Measurements from ENCODE around the gene SH3GL3. TPM values are rescaled to one million over a fixed set of nuclear protein-coding genes. Genes with fewer than 3 reads are reported as not detected.

The SH3GL3 gene
- total RNA-seq, 1 donor from 2014 or later, result not detected

DNA sequence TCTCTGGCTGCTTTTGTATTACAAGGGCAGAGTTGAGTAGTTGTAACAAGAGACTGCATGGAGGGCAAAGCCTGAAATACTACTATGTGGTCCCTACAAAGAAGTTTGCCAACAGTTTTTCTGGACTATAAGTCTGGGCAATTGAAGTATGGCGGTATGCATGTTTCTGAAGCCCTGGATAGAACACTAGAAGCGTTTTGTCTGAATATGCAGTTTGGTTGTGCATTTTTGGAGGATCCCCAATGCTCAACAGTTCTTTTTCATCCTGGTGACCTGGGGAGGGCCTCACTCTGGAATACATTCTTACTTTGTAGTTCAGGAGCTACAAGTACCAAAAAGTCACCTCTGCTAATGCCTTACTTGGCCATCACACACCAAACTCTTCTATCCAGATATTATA lies 29.6 kb downstream of the SH3GL3 start:
- H3K4me1 Mint-ChIP-seq (ENCODE audit: low read depth), result peaks cover 3% of the 10 kb centered on the region
- H3K27ac Mint-ChIP-seq (ENCODE audit: unreplicated experiment), result no peak overlapping the region
- H3K36me3 Mint-ChIP-seq (ENCODE audit: low read depth), result no peaks in the 10 kb centered on the region
- TF ChIP-seq, protein P1, sequence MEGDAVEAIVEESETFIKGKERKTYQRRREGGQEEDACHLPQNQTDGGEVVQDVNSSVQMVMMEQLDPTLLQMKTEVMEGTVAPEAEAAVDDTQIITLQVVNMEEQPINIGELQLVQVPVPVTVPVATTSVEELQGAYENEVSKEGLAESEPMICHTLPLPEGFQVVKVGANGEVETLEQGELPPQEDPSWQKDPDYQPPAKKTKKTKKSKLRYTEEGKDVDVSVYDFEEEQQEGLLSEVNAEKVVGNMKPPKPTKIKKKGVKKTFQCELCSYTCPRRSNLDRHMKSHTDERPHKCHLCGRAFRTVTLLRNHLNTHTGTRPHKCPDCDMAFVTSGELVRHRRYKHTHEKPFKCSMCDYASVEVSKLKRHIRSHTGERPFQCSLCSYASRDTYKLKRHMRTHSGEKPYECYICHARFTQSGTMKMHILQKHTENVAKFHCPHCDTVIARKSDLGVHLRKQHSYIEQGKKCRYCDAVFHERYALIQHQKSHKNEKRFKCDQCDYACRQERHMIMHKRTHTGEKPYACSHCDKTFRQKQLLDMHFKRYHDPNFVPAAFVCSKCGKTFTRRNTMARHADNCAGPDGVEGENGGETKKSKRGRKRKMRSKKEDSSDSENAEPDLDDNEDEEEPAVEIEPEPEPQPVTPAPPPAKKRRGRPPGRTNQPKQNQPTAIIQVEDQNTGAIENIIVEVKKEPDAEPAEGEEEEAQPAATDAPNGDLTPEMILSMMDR (IDR thresholded peaks at IDR 0.05), result no peak
- no peak for DNase-seq (ENCODE audit: low spot score)
- no peaks in the 10 kb centered on the region for H3K27me3 Mint-ChIP-seq (ENCODE audit: low read depth)
- peaks cover 6% of the 10 kb centered on the region for H3K9me3 Mint-ChIP-seq (ENCODE audit: low read depth)
- H3K4me3 Mint-ChIP-seq (ENCODE audit: unreplicated experiment), result no peak overlapping the region

DNA sequence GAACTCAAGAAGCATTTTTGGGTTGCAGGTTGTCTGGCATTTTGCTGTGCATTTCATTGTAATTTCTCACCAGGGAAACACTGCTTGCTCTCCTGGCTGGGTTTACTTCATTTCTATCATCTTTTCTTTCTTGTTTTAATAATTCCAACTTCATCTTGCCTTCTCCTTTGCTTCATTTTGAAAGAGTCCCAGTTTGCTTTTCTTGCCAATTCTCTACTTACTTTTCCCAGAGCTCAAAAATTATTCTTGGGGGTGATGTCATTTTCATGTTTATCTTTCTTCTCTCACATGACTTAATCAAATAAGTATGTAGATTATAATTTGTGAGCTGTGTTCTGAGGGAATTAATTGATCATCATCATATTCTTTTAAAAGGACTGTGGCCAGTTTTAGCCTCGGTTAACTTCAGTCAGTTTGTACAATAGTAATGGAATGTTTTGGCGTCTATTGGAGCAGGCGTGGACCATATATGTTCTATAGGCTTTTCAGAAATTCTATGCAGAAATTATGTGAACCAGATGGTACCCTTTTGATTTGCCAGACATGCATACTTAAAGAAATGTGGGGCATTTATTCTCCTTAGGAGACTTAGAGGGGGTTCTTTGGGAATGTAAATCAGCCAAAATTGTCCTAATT lies 30.1 kb downstream of the SH3GL3 start:
- DNase-seq (ENCODE audit: low spot score), result no peak
- Mint-ChIP-seq H3K4me1 (ENCODE audit: low read depth) (peaks cover 3% of the 10 kb centered on the region), H3K27ac (ENCODE audit: unreplicated experiment) (no peak overlapping the region), H3K9me3 (ENCODE audit: low read depth) (peaks cover 3% of the 10 kb centered on the region), H3K4me3 (ENCODE audit: unreplicated experiment) (no peak overlapping the region), H3K36me3 (ENCODE audit: low read depth) (no peaks in the 10 kb centered on the region), H3K27me3 (ENCODE audit: low read depth) (no peaks in the 10 kb centered on the region)
- TF ChIP-seq, protein P1 (IDR thresholded peaks at IDR 0.05), result no peak

DNA sequence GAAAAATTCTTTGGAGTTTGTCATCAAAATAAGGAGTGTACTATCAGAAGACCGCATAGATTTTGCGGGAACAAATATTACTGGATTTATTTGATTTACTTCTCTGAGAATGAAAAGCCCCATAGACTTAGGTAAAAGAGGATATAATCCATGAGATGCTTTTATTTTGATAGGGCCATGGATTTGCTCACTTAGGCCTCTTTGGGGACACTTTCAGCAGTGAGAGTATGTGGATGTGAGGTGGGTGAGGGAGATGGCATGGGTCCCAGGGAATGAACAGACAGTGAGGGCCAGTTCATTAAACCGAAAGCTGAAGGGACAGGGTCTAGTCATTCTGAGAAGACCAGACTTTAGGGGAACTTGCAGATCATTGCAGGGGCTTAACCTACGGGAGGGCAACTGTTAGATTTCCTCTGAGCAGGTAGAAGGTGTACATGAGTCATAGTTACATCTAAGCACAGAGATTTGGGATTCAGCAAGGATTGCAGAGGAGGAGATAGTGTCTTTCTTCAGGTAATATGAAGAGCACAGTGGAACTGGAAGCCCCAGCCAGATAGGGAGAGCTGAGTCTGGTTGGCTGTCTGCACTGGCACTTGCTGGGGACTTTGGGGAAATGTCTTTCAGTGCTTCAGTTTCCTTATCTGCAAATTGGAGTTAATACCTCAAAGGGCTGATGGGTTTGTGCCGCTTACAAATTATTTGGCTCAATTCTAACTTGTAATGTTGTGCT lies 30.8 kb downstream of the SH3GL3 start:
- peaks cover 2% of the 10 kb centered on the region for H3K9me3 Mint-ChIP-seq (ENCODE audit: low read depth)
- no peak for DNase-seq (ENCODE audit: low spot score)
- no peak overlapping the region for H3K27ac Mint-ChIP-seq (ENCODE audit: unreplicated experiment)
- H3K4me1 Mint-ChIP-seq (ENCODE audit: low read depth), result peaks cover 3% of the 10 kb centered on the region
- H3K36me3 Mint-ChIP-seq (ENCODE audit: low read depth), result no peaks in the 10 kb centered on the region
- no peak overlapping the region for H3K4me3 Mint-ChIP-seq (ENCODE audit: unreplicated experiment)
- TF ChIP-seq, protein P1 (IDR thresholded peaks at IDR 0.05), result no peak
- H3K27me3 Mint-ChIP-seq (ENCODE audit: low read depth), result no peaks in the 10 kb centered on the region

DNA sequence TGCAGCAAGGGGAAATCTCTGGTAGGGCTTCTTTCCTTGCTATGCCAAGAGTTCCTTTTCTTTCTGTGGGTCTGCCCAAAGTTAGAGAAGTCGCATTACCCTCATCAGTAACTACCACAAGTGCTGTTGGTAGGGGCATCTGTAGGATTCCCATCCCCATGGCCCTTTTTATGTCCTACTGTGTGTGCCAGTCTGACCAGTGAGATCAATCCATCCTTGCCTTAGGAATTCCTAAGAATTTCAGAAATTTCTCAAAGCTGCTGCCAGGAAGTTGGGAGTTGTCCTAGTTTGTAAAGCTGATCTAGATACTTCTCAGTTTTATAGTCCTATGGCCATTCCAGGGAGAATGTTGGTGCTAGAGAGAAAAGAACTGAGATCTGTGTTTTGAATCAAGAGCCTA lies 36.5 kb downstream of the SH3GL3 start:
- H3K4me1 Mint-ChIP-seq (ENCODE audit: low read depth), result no peaks in the 10 kb centered on the region
- H3K9me3 Mint-ChIP-seq (ENCODE audit: low read depth), result peaks cover 12% of the 10 kb centered on the region
- no peaks in the 10 kb centered on the region for H3K27me3 Mint-ChIP-seq (ENCODE audit: low read depth)
- DNase-seq (ENCODE audit: low spot score), result no peak
- no peak overlapping the region for H3K27ac Mint-ChIP-seq (ENCODE audit: unreplicated experiment)
- TF ChIP-seq, protein P1 (IDR thresholded peaks at IDR 0.05), result no peak
- no peak overlapping the region for H3K4me3 Mint-ChIP-seq (ENCODE audit: unreplicated experiment)
- peaks cover 1% of the 10 kb centered on the region for H3K36me3 Mint-ChIP-seq (ENCODE audit: low read depth)

DNA sequence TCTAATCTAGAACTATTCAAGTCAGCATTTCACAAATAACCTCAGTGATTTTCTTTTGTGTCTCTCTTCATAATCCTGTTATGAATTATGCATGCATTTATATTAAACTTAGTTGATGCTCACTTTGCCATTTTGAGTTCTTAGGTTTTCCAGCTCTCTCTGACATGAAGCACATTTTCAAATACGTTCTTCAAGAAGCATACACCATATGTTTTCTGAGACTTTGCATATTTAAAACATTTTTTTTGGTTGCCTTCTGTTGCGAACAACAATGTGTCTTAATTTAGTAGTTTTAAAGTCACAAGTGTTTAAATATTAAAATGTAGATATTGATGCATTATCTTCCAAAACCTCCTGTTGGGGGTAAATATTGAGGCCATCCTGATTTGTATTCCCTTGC lies 37.5 kb downstream of the SH3GL3 start:
- Mint-ChIP-seq H3K27me3 (ENCODE audit: low read depth) (peaks cover 2% of the 10 kb centered on the region), H3K4me3 (ENCODE audit: unreplicated experiment) (no peak overlapping the region), H3K36me3 (ENCODE audit: low read depth) (peaks cover 1% of the 10 kb centered on the region), H3K27ac (ENCODE audit: unreplicated experiment) (no peak overlapping the region), H3K4me1 (ENCODE audit: low read depth) (no peaks in the 10 kb centered on the region), H3K9me3 (ENCODE audit: low read depth) (peaks cover 12% of the 10 kb centered on the region)
- no peak for DNase-seq (ENCODE audit: low spot score)
- TF ChIP-seq, protein P1 (IDR thresholded peaks at IDR 0.05), result no peak

Data from chondrocyte (in vitro differentiated cells).